Lung (tissue), 12 donors: ENCODE results near the gene SYT1. TPM values are rescaled to one million over a fixed set of nuclear protein-coding genes. Genes with fewer than 3 reads are reported as not detected.

ENCODE experiments used
- ATAC-seq: fragments of 200-7000 bp; cut with Tn5 transposase; one replicate; pipeline ENCODE4 v1.9.1; 2020; ENCODE audit warnings: moderate number of reproducible peaks; ENCODE audit not compliant: insufficient read depth, low FRiP score
- DNase-seq, 3 donors: peaks; one replicate each; pipeline ENCODE4 v3.0.0-alpha.2; 2013 to 2017
- H3K27ac ChIP-seq, 2 donors: one replicate each; pipeline ENCODE4 v1.5.1; 2013; ENCODE audit warnings: mild to moderate bottlenecking in 2 of 2, moderate library complexity in 2 of 2, control low read depth in 1 of 2, inconsistent platforms in 1 of 2, low read depth in 1 of 2, low read length in 1 of 2
- H3K27me3 ChIP-seq, 3 donors: one replicate each; pipeline ENCODE4 v1.5.1; 2013; ENCODE audit warnings: low read length in 2 of 3; ENCODE audit not compliant: control insufficient read depth in 3 of 3, insufficient read depth in 3 of 3
- H3K36me3 ChIP-seq, 4 donors: one replicate each; pipeline ENCODE4 v1.5.1; 2013; ENCODE audit warnings: low read length in 4 of 4, mild to moderate bottlenecking in 1 of 4, moderate library complexity in 1 of 4; ENCODE audit not compliant: control insufficient read depth in 4 of 4, insufficient read depth in 4 of 4
- H3K4me1 ChIP-seq, 5 donors: one replicate each; pipeline ENCODE4 v1.5.1; 2013; ENCODE audit warnings: low read length in 5 of 5, mild to moderate bottlenecking in 2 of 5, moderate library complexity in 1 of 5; ENCODE audit not compliant: control insufficient read depth in 5 of 5, insufficient read depth in 5 of 5
- H3K4me3 ChIP-seq: one replicate; pipeline ENCODE4 v1.5.1; 2013; ENCODE audit warnings: mild to moderate bottlenecking, control low read depth, moderate library complexity
- H3K9ac ChIP-seq, 2 donors: one replicate each; pipeline ENCODE4 v1.5.1; 2013; ENCODE audit warnings: low read length in 2 of 2, control low read depth in 1 of 2; ENCODE audit not compliant: insufficient read depth in 1 of 2
- H3K9me3 ChIP-seq, 4 donors: one replicate each; pipeline ENCODE4 v1.5.1; 2013; ENCODE audit warnings: low read length in 3 of 4, mild to moderate bottlenecking in 1 of 4, moderate library complexity in 1 of 4; ENCODE audit not compliant: control insufficient read depth in 4 of 4, insufficient read depth in 3 of 4
- WGBS, 2 donors: extraction: QIAGEN DNeasy Blood & Tissue Kit; methylation state at CpG; one replicate each; pipeline ENCODE4 v1.1.7; 2013; 5-methylcytosine and 5-hydroxymethylcytosine counted together
- polyA plus RNA-seq, 2 donors: library from polyadenylated mRNA; stranded (reverse); fragments of 200-250 nt; gene quantifications; one replicate each; pipeline ENCODE4 v1.2.1, GENCODE V29; 2013
- total RNA-seq, 2 donors: library from RNA; depleted of rRNA in 1 of 2; stranded (reverse); fragments of >200 nt in 1 of 2; gene quantifications; one replicate each; pipeline ENCODE4 v1.2.1, GENCODE V29; 2014 to 2021
- TF ChIP-seq, protein P1 (sequence below): IDR thresholded peaks from 2 replicates; pipeline ENCODE4 v1.5.1; 2012; ENCODE audit warnings: mild to moderate bottlenecking; ENCODE audit errors: control extremely low read depth, extremely low read depth
- donor health status: control.
- donor health status: control.
- donor health status: Bipolar disorder and iron deficiency.
- donor health status: healthy.
- donor health status: DM: yes; HTN: yes; CAD: no.

SYT1 gene
- total and polyA plus RNA-seq, 4 donors, result 0.05 to 3.2 (median 0.46) TPM

DNA sequence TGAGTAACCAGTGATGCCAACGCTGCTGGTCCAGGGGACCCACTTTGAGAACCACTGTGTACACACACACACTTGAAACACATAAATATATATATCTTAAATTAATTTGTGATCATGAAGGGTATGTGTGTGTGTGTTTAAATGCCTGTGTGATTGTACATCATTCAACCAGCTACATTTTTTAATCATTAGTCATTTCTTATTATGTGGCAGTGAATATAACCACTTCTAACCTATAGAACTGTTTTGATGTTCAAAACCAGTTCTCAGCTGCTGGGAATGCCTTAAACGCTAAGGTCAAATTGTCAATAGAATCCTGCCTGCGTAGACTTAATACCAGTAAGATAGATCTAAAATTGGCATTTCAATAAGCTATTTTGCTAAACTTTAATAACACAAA, 330.0 kb downstream of the SYT1 start:
- DNase-seq (no peak), ATAC-seq (no peak)
- Histone ChIP-seq H3K27me3 (no peaks in the 10 kb centered on the region), H3K4me3 (no peak overlapping the region), H3K9ac (no peak overlapping the region), H3K36me3 (no peaks in the 10 kb centered on the region), H3K4me1 (no peaks in the 10 kb centered on the region), H3K9me3 (no peaks in the 10 kb centered on the region), H3K27ac (no peak overlapping the region)
- 66 to 73% methylated on average over 3 of the region's 3 CpGs for WGBS, 2 donors
- TF ChIP-seq, protein P1, sequence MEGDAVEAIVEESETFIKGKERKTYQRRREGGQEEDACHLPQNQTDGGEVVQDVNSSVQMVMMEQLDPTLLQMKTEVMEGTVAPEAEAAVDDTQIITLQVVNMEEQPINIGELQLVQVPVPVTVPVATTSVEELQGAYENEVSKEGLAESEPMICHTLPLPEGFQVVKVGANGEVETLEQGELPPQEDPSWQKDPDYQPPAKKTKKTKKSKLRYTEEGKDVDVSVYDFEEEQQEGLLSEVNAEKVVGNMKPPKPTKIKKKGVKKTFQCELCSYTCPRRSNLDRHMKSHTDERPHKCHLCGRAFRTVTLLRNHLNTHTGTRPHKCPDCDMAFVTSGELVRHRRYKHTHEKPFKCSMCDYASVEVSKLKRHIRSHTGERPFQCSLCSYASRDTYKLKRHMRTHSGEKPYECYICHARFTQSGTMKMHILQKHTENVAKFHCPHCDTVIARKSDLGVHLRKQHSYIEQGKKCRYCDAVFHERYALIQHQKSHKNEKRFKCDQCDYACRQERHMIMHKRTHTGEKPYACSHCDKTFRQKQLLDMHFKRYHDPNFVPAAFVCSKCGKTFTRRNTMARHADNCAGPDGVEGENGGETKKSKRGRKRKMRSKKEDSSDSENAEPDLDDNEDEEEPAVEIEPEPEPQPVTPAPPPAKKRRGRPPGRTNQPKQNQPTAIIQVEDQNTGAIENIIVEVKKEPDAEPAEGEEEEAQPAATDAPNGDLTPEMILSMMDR, result no peak

DNA sequence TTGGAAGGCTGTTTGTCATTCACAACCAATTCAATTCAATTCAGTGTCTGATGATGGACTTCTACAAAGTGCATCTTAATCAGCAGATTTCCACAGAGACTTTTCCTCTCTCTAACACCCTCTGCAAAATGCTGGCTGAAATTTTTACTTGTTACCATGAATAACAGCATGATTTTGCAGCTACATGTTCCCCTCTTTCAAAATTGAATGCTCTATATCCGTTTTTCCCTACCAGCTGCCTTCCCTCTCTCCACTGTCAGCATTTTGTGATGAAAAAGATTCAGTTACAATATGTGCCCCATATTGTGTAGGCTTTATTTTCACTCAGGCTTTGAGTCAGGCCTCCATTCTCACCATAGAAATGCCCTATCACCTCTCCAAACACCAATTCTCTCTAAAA, 334.6 kb downstream of the SYT1 start:
- ATAC-seq (no peak), DNase-seq (no peak)
- TF ChIP-seq, protein P1, result no peak
- Histone ChIP-seq H3K4me3 (no peak overlapping the region), H3K4me1 (peaks cover 0 to 3% (median 0%) of the 10 kb centered on the region in 5 donors), H3K27me3 (no peaks in the 10 kb centered on the region), H3K9ac (no peak overlapping the region), H3K9me3 (no peaks in the 10 kb centered on the region), H3K36me3 (no peaks in the 10 kb centered on the region), H3K27ac (no peak overlapping the region)
- WGBS, 2 donors, result 65 to 69% methylated on average over 1 of the region's 1 CpG

DNA sequence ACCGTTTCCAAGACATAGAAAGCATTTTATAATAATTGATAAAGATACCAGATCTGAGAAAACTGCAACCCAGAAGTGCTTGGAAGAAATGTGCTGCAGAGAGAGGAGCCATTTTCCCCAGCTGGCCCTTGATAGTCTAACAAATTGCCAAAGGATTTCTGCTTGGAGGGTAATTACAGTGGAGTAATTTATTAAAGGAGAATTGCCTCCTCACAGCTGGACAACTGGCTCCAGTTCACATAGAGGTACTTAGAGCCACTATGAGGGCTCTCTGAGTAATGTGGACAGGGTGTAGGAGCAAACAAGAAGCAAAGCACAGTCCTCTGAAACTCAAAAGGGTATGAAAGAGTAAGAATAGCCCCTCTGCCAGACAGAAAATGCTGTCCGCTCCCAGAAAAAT, 335.6 kb downstream of the SYT1 start:
- peak in 1 of 3 donors; percentile 16 for DNase-seq
- Histone ChIP-seq H3K9ac (no peak overlapping the region), H3K27ac (no peak overlapping the region), H3K9me3 (no peaks in the 10 kb centered on the region), H3K4me1 (peaks cover 0 to 3% (median 0%) of the 10 kb centered on the region in 5 donors), H3K36me3 (no peaks in the 10 kb centered on the region), H3K27me3 (no peaks in the 10 kb centered on the region), H3K4me3 (no peak overlapping the region)
- 71 to 77% methylated on average over 2 of the region's 2 CpGs for WGBS, 2 donors
- TF ChIP-seq, protein P1, result no peak
- no peak for ATAC-seq

DNA sequence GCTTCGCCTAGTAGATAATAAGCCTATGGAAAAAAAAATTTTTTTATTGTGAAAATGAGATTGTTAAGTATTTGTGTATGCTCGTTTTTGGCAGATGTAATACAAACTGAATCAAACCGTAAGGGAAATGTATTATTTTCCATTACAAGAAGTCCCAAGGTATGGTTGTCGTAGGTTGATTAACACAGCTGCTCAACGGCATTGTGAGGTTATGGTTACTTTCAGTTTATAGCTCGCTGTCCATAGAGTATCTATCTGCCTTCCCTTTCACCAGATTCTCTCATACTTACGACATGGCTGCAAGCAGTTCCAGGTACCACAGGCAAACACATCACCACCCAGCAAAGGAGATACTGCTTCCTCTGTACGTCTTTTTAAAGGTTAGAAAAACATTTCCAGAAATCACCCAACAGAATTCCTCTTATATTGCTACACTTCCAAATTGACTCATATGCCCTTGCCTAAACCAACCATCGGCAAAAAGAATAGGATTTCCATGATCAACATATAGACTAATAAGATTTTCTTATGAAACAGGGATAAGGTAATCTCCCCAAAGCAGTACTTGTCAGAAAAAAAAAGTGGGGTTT, 338.6 kb downstream of the SYT1 start:
- DNase-seq, result no peak
- no peaks in the 10 kb centered on the region for H3K27me3 ChIP-seq
- H3K4me1 ChIP-seq, result peaks cover 0 to 3% (median 0%) of the 10 kb centered on the region in 5 donors
- TF ChIP-seq, protein P1, result no peak
- H3K4me3 ChIP-seq, result no peak overlapping the region
- no peaks in the 10 kb centered on the region for H3K9me3 ChIP-seq
- H3K9ac ChIP-seq, result no peak overlapping the region
- 89 to 90% methylated on average over 9 of the region's 9 CpGs for WGBS, 2 donors
- ATAC-seq, result no peak
- H3K27ac ChIP-seq, result no peak overlapping the region
- H3K36me3 ChIP-seq, result no peaks in the 10 kb centered on the region
